Epithelial cell of umbilical artery (primary cell): ENCODE measurements around the gene SPATA2L. TPM values are rescaled to one million over a fixed set of nuclear protein-coding genes. Genes with fewer than 3 reads are reported as not detected.

Experiments used
- total RNA-seq: library from RNA; depleted of rRNA; stranded (reverse); fragments of >200 nt; gene quantifications from 2 replicates; pipeline ENCODE4 v1.2.3, GENCODE V29; 2014

Gene SPATA2L, protein sequence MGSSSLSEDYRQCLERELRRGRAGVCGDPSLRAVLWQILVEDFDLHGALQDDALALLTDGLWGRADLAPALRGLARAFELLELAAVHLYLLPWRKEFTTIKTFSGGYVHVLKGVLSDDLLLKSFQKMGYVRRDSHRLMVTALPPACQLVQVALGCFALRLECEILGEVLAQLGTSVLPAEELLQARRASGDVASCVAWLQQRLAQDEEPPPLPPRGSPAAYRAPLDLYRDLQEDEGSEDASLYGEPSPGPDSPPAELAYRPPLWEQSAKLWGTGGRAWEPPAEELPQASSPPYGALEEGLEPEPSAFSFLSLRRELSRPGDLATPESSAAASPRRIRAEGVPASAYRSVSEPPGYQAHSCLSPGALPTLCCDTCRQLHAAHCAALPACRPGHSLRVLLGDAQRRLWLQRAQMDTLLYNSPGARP
- 20.2 and 21.1 TPM in 2 replicates for total RNA-seq

DNA sequence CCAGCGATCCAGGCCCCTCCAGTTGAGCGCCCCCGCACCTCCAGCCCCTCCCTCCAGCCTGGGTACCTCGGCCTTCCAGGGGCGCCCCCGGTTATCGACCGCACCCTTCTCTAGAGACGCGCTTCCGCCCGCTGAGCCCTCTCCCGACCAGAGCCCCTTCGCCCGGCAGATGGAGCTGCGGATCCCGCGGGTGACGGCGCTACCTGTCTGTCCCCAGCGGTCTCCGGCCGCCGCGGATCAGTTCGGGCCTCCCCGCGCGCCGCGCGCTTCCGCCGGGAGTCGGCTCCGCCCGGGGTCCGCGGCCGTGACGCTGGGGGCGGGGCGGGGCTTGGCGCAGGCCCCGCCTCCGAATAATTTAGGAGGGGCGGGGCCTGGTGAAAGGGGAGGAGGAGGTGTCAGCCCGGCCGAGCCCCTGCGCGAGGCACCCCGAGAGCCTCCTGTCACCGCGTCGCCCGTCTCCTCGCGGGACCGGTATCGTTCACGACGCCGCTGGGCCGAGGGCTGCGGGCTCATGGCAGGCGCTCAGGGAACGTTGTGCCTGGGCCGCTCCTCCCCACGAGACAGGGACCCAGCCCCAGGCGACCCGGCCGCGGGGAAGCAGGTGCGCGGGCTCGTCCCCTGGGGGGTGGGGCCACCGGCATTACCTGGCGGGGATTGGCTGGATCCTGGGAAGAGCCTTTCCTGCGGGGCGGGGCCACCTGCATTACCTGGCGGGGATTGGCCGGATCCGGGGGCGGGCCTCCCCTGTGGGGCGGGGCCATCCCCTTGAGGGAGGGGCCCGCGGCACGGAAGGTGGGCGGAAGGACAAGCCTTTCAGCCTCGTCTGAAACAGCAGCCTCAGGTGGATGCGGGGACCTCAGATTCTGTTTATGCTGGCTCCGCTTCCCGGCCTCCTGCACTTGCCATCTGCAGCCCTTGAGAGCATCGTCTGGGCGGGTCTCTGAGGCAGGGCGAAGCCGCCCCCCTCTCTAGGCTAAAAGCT is at the start of gene SPATA2L:
Gene SPATA2L (minus strand): TSS at position 281 of the 982 bp plus-strand sequence. CDS start 473 bp downstream, outside the sequence.

DNA sequence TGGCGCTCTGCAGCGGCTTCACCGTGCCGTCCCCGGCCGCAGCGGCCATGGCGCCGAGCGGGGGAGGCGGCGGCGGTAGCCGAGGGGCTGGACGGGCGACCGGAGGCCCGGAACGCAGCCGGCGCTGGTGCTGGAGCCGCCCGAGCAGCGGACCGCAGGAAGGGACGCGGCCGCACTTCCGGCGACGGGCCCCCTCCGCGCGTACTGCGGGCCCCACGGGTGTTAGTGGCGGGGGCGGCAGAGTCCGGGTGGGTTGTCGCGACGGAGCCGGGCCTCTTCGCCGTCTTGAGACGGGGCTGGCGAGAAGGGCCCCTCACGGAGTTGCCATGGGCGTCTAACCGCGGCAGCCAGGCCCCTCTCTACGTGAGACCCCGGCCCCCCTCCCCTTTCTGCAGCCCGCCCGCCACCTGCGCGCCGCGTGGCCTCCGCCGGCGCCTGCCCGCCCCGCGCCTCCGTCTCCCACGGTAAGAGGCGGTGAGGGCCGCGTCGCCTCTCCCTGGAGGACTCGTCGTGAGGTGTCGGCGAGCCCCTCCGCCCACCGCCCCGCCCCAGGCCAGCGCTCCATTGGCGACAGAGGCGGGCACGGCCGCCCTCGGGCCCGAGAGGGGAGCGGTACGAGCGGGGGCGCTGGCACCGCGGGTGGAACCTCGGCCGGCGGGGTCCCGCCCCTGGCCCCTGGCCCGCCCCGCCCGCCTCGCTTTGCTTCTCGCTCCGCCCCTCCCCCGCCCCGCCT is 19.5 kb upstream of the SPATA2L start, which contains the start of the genes VPS9D1 and ZNF276:
Gene VPS9D1 (minus strand): TSS at position 86 of the 733 bp plus-strand sequence. CDS start 37 bp downstream, at position 49.
Gene ZNF276 (plus strand): TSS at position 725 of the 733 bp plus-strand sequence. CDS start 104 bp downstream, outside the sequence.

DNA sequence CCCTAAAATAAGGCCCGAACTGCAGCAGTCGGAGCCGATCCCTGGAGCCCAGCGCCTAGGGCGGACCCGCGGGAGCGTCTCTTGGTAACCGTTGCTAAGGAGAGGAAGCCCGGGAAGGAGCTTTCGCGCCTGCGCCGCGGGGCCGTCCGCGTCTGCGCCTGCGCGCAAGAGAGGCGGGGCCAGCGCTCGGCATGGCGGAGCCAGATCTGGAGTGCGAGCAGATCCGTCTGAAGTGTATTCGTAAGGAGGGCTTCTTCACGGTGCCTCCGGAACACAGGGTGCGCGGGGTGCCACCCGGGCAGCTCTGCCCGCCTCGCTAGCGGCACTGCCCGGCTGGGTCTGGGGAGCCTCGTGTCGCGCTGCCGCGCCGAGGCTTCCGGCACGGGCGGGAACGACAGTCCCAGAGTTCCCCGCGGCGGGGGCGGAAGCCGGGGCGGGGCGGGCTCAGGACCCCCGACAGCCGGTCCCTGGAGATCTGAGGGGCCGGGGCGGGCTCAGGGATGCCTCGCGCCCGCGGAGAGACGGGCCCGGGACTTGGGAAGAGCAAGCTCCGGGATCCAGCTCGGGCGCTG is 14.9 kb downstream of the SPATA2L start, which contains the start of gene CDK10:
Gene CDK10 (plus strand): TSS at position 170 of the 572 bp plus-strand sequence. CDS start 22 bp downstream, at position 192.

DNA sequence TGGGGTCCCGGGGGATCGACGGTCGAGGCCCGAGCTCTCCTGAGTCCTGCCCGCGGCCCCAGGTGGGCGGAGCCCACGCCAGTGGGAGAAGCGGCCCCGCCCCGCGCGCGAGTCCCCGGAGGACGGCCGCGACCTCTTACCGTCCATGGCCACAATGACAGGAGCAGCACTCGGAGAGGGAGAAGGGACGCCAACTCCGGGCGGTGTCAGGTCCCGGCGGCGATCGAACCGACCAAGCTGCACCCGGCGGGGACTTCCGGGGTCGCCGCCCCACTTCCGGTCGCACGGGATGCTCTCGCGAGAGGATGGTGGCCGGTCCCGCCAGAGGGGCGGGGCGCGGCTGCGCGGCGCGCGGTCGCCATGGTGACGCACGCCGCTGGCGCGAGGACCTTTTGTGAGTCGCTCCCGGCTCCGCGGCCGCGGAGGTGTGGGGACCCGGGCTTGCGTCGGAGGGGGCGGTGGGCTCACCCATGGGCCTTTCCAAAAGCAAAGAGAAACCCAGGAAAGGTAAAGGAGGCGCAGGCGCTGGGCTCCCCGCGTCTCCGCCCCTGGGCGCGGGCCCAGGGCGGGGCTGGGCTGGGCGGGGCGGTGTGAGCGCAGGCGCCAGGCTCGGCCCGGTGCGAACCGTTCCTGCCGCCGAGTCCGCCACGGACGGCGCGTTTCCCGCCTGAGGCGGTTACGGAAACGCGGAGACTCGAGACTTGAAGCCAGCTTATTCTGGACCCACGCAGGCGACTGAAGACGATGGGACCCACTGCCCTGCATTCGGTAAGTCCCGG is 43.9 kb downstream of the SPATA2L start, which contains the start of the genes CHMP1A and SPATA33:
Gene CHMP1A (minus strand): TSS at position 267 of the 779 bp plus-strand sequence. CDS start 120 bp downstream, at position 147.
Gene SPATA33 (plus strand): TSS at position 395 of the 779 bp plus-strand sequence. CDS start 76 bp downstream, at position 471.

Other genes with a start within 250 kb of the SPATA2L start
- 35.7 and 71.6 TPM in 2 replicates for gene ANKRD11, start 211.1 kb downstream of the SPATA2L start, total RNA-seq
- gene SPG7, start 193.3 kb downstream of the SPATA2L start, total RNA-seq, result 88.0 and 108 TPM in 2 replicates
- gene RPL13, start 141.0 kb downstream of the SPATA2L start, total RNA-seq, result 2,820 and 4,525 TPM in 2 replicates
- 3.2 and 9.7 TPM in 2 replicates for gene CPNE7, start 125.9 kb downstream of the SPATA2L start, total RNA-seq
- 0.61 TPM in 1 of 2 replicates, not detected in the other for gene DPEP1, start 88.1 kb downstream of the SPATA2L start, total RNA-seq
- 102 and 114 TPM in 2 replicates for gene CHMP1A, start 44.0 kb downstream of the SPATA2L start, total RNA-seq
- gene SPATA33, start 43.9 kb downstream of the SPATA2L start, total RNA-seq, result 1.9 and 3.5 TPM in 2 replicates
- gene CDK10, start 15.0 kb downstream of the SPATA2L start, total RNA-seq, result 44.2 and 57.1 TPM in 2 replicates
- gene VPS9D1, start 19.2 kb upstream of the SPATA2L start, total RNA-seq, result 3.0 and 4.9 TPM in 2 replicates
- gene ZNF276, start 19.8 kb upstream of the SPATA2L start, total RNA-seq, result 22.4 and 26.3 TPM in 2 replicates
- 18.5 and 28.3 TPM in 2 replicates for gene FANCA, start 114.9 kb upstream of the SPATA2L start, total RNA-seq
- gene SPIRE2, start 126.8 kb upstream of the SPATA2L start, total RNA-seq, result 0.32 and 0.91 TPM in 2 replicates
- 146 and 191 TPM in 2 replicates for gene TCF25, start 171.9 kb upstream of the SPATA2L start, total RNA-seq
- gene MC1R, start 217.2 kb upstream of the SPATA2L start, total RNA-seq, result 1.3 and 3.3 TPM in 2 replicates
- 96.8 and 319 TPM in 2 replicates for gene TUBB3, start 221.6 kb upstream of the SPATA2L start, total RNA-seq
- 98.3 and 134 TPM in 2 replicates for gene DEF8, start 247.1 kb upstream of the SPATA2L start, total RNA-seq